DND-41 (cell line): ENCODE data around the gene STX1B.

Source experiments
- CTCF ChIP-seq: IDR thresholded peaks from 2 replicates; pipeline ENCODE4 v1.5.1; 2012; ENCODE audit warnings: borderline replicate concordance, low read length, moderate library complexity, mild to moderate bottlenecking; ENCODE audit not compliant: poor library complexity, severe bottlenecking; ENCODE audit errors: extremely low read depth
- EZH2 ChIP-seq: IDR thresholded peaks from 3 replicates; pipeline ENCODE4 v1.6.1; 2012; ENCODE audit warnings: borderline replicate concordance, low read depth, mild to moderate bottlenecking, moderate library complexity, low read length, inconsistent platforms; ENCODE audit not compliant: severe bottlenecking

GRCh38 chr16:31043352-31043751 lies 32.9 kb upstream of the STX1B start:
- TF ChIP-seq CTCF (no peak), EZH2 (no peak)
